K562 (cell line): ENCODE data around the gene NCKAP1. TPM values are rescaled to one million over a fixed set of nuclear protein-coding genes. Genes with fewer than 3 reads are reported as not detected.

ENCODE experiments used
- ATAC-seq: fragments of 200-7000 bp; cut with Tn5 transposase; 3 replicates; pipeline ENCODE4 v1.9.1; 2020; ENCODE audit warnings: moderate library complexity
- BruUV-seq: library from RNA; stranded (reverse); fragments of 400-500 nt; replicated peaks from 2 replicates; lab custom pipeline; 2021; lab: Mats Ljungman, UMichigan
- CTCF ChIA-PET: fragments of 300-600 bp; formaldehyde crosslinking; extraction: SDS; loops from one replicate; lab custom pipeline; 2021; ENCODE audit warnings: low intra/inter-chr PET ratio; lab: Yijun Ruan, JAX
- POLR2A ChIA-PET: fragments of 300-600, 350-650 bp; sonication (Branson Sonifier 250); formaldehyde crosslinking; extraction: SDS; loops from one replicate; lab custom pipeline; 2021; ENCODE audit warnings: antibody characterized with exemption, inconsistent platforms; lab: Yijun Ruan, JAX
- DNase-seq, 4 experiments: peaks; one replicate each; pipeline versions ENCODE4 v3.0.0 to v3.0.0-alpha.2; 2011 to 2018; ENCODE audit warnings: low spot score in 3 of 4, mixed read lengths in 3 of 4; ENCODE audit errors: extremely low read depth in 1 of 4
- FAIRE-seq: peaks from 2 replicates; lab custom pipeline; 2011; peaks lifted over from hg19 to GRCh38; lab: Jason Lieb, UNC
- H2AFZ ChIP-seq: 2 replicates; pipeline ENCODE4 v1.6.0; 2011; ENCODE audit warnings: low read depth, low read length, control low read depth, inconsistent platforms
- H3K27ac ChIP-seq: fragments of 200-600 bp; 3 replicates; pipeline ENCODE4 v1.8.0; 2011; ENCODE audit warnings: low read depth, mild to moderate bottlenecking, control low read depth, inconsistent platforms, low read length, moderate library complexity, mixed read lengths; ENCODE audit errors: extremely low read depth
- H3K27me3 ChIP-seq, 2 experiments: fragments of 300-600 bp in 1 of 2; 2 replicates in 1 of 2; 3 replicates in 1 of 2; pipeline versions ENCODE4 v1.6.0 to v1.8.0; 2011; ENCODE audit warnings: inconsistent platforms in 2 of 2, low read length in 2 of 2, mild to moderate bottlenecking in 1 of 2, mixed read lengths in 1 of 2, moderate library complexity in 1 of 2; ENCODE audit not compliant: control insufficient read depth in 2 of 2, insufficient read depth in 2 of 2
- H3K36me3 ChIP-seq: fragments of 300-600 bp; 3 replicates; pipeline ENCODE4 v1.8.0; 2011; ENCODE audit warnings: mild to moderate bottlenecking, low read length, inconsistent platforms; ENCODE audit not compliant: control insufficient read depth, insufficient read depth
- H3K4me1 ChIP-seq, 2 experiments: fragments of 200-600 bp in 1 of 2; replicated peaks in 1 of 2; 2 replicates in 1 of 2; 3 replicates in 1 of 2; pipeline versions ENCODE4 v1.5.1 to v1.8.0; 2011; ENCODE audit warnings: inconsistent platforms in 2 of 2, low read length in 2 of 2, mild to moderate bottlenecking in 1 of 2, mixed read lengths in 1 of 2, moderate library complexity in 1 of 2; ENCODE audit not compliant: control insufficient read depth in 2 of 2, insufficient read depth in 2 of 2
- H3K4me2 ChIP-seq: 2 replicates; pipeline ENCODE4 v1.6.1; 2011; ENCODE audit warnings: low read length, control low read depth, inconsistent platforms, mixed read lengths; ENCODE audit not compliant: insufficient read depth
- H3K4me3 ChIP-seq: fragments of 200-600 bp; sonication (generic), shearing (Covaris generic); 2 replicates; pipeline ENCODE4 v1.5.1; 2016; ENCODE audit warnings: control low read depth, inconsistent platforms
- H3K79me2 ChIP-seq: fragments of 200-600 bp; 3 replicates; pipeline ENCODE4 v1.8.0; 2011; ENCODE audit warnings: low read length, inconsistent platforms; ENCODE audit not compliant: control insufficient read depth, insufficient read depth
- H3K9ac ChIP-seq, 2 experiments: 2 replicates each; pipeline versions ENCODE4 v1.6.0 to v1.6.1; 2011; ENCODE audit warnings: low read depth in 2 of 2, low read length in 2 of 2, control low read depth in 1 of 2, inconsistent platforms in 1 of 2, mild to moderate bottlenecking in 1 of 2, mixed read lengths in 1 of 2; ENCODE audit not compliant: insufficient read depth in 1 of 2
- H3K9me1 ChIP-seq: one replicate; pipeline ENCODE4 v1.6.0; 2011; ENCODE audit warnings: inconsistent platforms, mild to moderate bottlenecking, low read length, moderate library complexity; ENCODE audit not compliant: control insufficient read depth, insufficient read depth
- H3K9me3 ChIP-seq: replicated peaks from 2 replicates; pipeline ENCODE4 v1.5.1; 2011; ENCODE audit warnings: low read depth, low read length, inconsistent platforms; ENCODE audit not compliant: control insufficient read depth, insufficient read depth
- H4K20me1 ChIP-seq: replicated peaks from 2 replicates; pipeline ENCODE4 v1.6.1; 2011; ENCODE audit warnings: low read length, inconsistent platforms, mixed read lengths; ENCODE audit not compliant: control insufficient read depth, insufficient read depth
- ATF7 ChIP-seq: fragments of 450-650 bp; IDR thresholded peaks from 2 replicates; pipeline ENCODE4 v1.7.1; 2014; ENCODE audit warnings: mild to moderate bottlenecking, moderate library complexity
- CBX5 ChIP-seq: IDR thresholded peaks from 2 replicates; pipeline ENCODE4 v1.6.1; 2014; ENCODE audit warnings: low read depth, borderline replicate concordance
- CTBP1 ChIP-seq: fragments of 450-650 bp; IDR thresholded peaks from 2 replicates; pipeline ENCODE4 v1.6.1; 2016; ENCODE audit warnings: borderline replicate concordance
- EWSR1 ChIP-seq: fragments of 450-650 bp; IDR thresholded peaks from 2 replicates; pipeline ENCODE4 v1.6.1; 2018; ENCODE audit warnings: borderline replicate concordance, mild to moderate bottlenecking, low read depth, moderate library complexity; ENCODE audit not compliant: partially characterized antibody
- GTF2A2 ChIP-seq: IDR thresholded peaks from 2 replicates; pipeline ENCODE4 v1.6.1; 2016; ENCODE audit warnings: mild to moderate bottlenecking, missing genetic modification characterization, missing compliant biosample characterization
- HBP1 ChIP-seq: fragments of 450-650 bp; formaldehyde crosslinking; IDR thresholded peaks from 2 replicates; pipeline ENCODE4 v1.4.0; 2022; ENCODE audit warnings: missing genetic modification characterization
- HDAC2 ChIP-seq: fragments of 450-650 bp; IDR thresholded peaks from 2 replicates; pipeline ENCODE4 v1.6.1; 2016; ENCODE audit warnings: mild to moderate bottlenecking
- POLR2A ChIP-seq: fragments of 450-650 bp; conservative IDR thresholded peaks from 2 replicates; pipeline ENCODE4 v1.6.1; 2016
- RBM22 ChIP-seq: fragments of 200-400 bp; formaldehyde crosslinking; IDR thresholded peaks from 2 replicates; pipeline ENCODE4 v1.6.1; 2018; ENCODE audit warnings: low read length, low read depth; ENCODE audit not compliant: poor library complexity, severe bottlenecking
- SNIP1 ChIP-seq: fragments of 450-650 bp; IDR thresholded peaks from 2 replicates; pipeline ENCODE4 v1.7.1; 2017; ENCODE audit warnings: low read depth, mild to moderate bottlenecking
- TRIM28 ChIP-seq: fragments of 450-650 bp; IDR thresholded peaks from 2 replicates; pipeline ENCODE4 v1.6.1; 2017
- ZHX1 ChIP-seq: fragments of 150-350 bp; conservative IDR thresholded peaks from 2 replicates; pipeline ENCODE4 v1.6.1; 2014; ENCODE audit warnings: low read length
- ZNF133 ChIP-seq: fragments of 250-450 bp; sonication (Bioruptor Pico); IDR thresholded peaks from 2 replicates; pipeline ENCODE4 v1.4.0; 2020; ENCODE audit warnings: mild to moderate bottlenecking
- ZNF41 ChIP-seq: fragments of 250-450 bp; sonication (Bioruptor Pico); conservative IDR thresholded peaks from 2 replicates; pipeline ENCODE4 v1.4.0; 2020; ENCODE audit warnings: mild to moderate bottlenecking
- WGBS: fragments of 100-300 bp; shearing (Covaris generic); methylation state at CpG from one replicate; pipeline ENCODE4 v1.1.6; 2016; ENCODE audit warnings: low coverage, mixed read lengths; ENCODE audit not compliant: insufficient coverage; ENCODE audit errors: missing lambda C conversion rate; 5-methylcytosine and 5-hydroxymethylcytosine counted together
- in situ Hi-C: fragments of 300-500 bp; cut with MboI; formaldehyde crosslinking; loops from 4 replicates; pipeline ENCODE4 v1.15.0; 2018; ENCODE audit warnings: inconsistent platforms, mixed read lengths
- intact Hi-C: fragments of 100-400 bp; cut with micrococcal nuclease; formaldehyde crosslinking; loops from 2 replicates; pipeline ENCODE4 v1.14.2; 2022
- polyA plus RNA-seq, 8 experiments: library from polyadenylated mRNA; depleted of rRNA in 4 of 8; stranded (reverse) in 5 of 8; unstranded in 3 of 8; fragments of >200 nt; fragmentation: Nextera tagmentation in 2 of 8; fragmentation: Illumina TruSeq in 1 of 8; extraction: Ambion mirVana in 2 of 8; extraction: Trizol in 1 of 8; gene quantifications; 2 replicates each; pipeline versions ENCODE4 v1.2.1 to v1.2.3, GENCODE V29; 2011 to 2014; ENCODE audit warnings: inconsistent platforms in 1 of 8, missing spikeins in 1 of 8
- total RNA-seq, 7 experiments: library from RNA; depleted of rRNA in 6 of 7; stranded (reverse); fragments of >200 nt in 6 of 7; fragmentation: Illumina TruSeq in 2 of 7; extraction: Trizol in 2 of 7; gene quantifications; 2 replicates each; pipeline versions ENCODE4 v1.2.1 to v1.2.3, GENCODE V29; 2011 to 2021; ENCODE audit warnings: low replicate concordance in 1 of 7

The NCKAP1 gene
- total and polyA plus RNA-seq, 9 of the 15 experiments (the other 6 are each of a cell fraction or from before 2014, with no cell fraction given): 34.0 to 153 (median 88.7) TPM

GRCh38 chr2:182954789-182955188 lies 83.5 kb downstream of the NCKAP1 start:
- TF ChIP-seq RBM22: peak; percentile 3
- TF ChIP-seq HDAC2: no peak
- TF ChIP-seq CTBP1: no peak
- TF ChIP-seq, all 486 proteins: peak for 1
- ChIA-PET CTCF (no interaction called here), POLR2A (interaction anchor here (1.6 to 2.2 kb wide), 2 partner anchors 8 to 24 kb away, joined by 4 to 6 read pairs; no protein-coding TSS in a partner anchor)
- in situ Hi-C loops (no loop called here), intact Hi-C loops (no loop called here)
- DNase-seq (no peak), ATAC-seq (no peak), FAIRE-seq (no peak)
- Histone ChIP-seq H2AFZ (no peak overlapping the region), H3K9me3 (no peaks in the 10 kb centered on the region), H3K9me1 (no peaks in the 10 kb centered on the region), H3K36me3 (peaks cover 80% of the 10 kb centered on the region), H3K27ac (no peak overlapping the region), H3K27me3 (no peaks in the 10 kb centered on the region), H3K4me2 (no peak overlapping the region), H3K9ac (no peak overlapping the region), H3K4me1 (peaks cover 0 to 3% of the 10 kb centered on the region in 2 experiments; a peak in 2 of 5 replicates), H3K79me2 (0 out of 3 replicates have a peak, but pooled peaks cover 2% of the 10 kb centered on the region), H3K4me3 (no peak overlapping the region), H4K20me1 (no peaks in the 10 kb centered on the region)
- no TSS peak for BruUV-seq

GRCh38 chr2:182952741-182953450 lies 85.4 kb downstream of the NCKAP1 start:
- in situ Hi-C loops: no loop called here
- no peak overlapping the region for H3K4me2 ChIP-seq
- no peaks in the 10 kb centered on the region for H3K27me3 ChIP-seq
- 0 out of 3 replicates have a peak, but pooled peaks cover 2% of the 10 kb centered on the region for H3K79me2 ChIP-seq
- ChIA-PET POLR2A (no interaction called here), CTCF (no interaction called here)
- no peak overlapping the region for H2AFZ ChIP-seq
- H3K4me3 ChIP-seq: no peak overlapping the region
- peaks cover 87% of the 10 kb centered on the region for H3K36me3 ChIP-seq
- H3K27ac ChIP-seq: no peak overlapping the region; the same call in 2 of the 3 replicates
- peaks cover 4 to 17% of the 10 kb centered on the region in 2 experiments; a peak in 4 of 5 replicates for H3K4me1 ChIP-seq
- no peaks in the 10 kb centered on the region for H3K9me3 ChIP-seq
- H3K9me1 ChIP-seq: no peaks in the 10 kb centered on the region
- BruUV-seq: no TSS peak
- FAIRE-seq: no peak
- H3K9ac ChIP-seq: no peak overlapping the region
- 95% methylated on average over 6 of the region's 6 CpGs for WGBS
- ATAC-seq: no peak
- DNase-seq: no peak
- no peaks in the 10 kb centered on the region for H4K20me1 ChIP-seq
- intact Hi-C loops: no loop called here
- TF ChIP-seq SNIP1: no peak
- TF ChIP-seq ZHX1: no peak
- no peak for TF ChIP-seq ZNF41 (CRISPR knock-in tag)
- TF ChIP-seq GTF2A2 (tag): no peak
- TF ChIP-seq ATF7: no peak
- no peak for TF ChIP-seq EWSR1
- no peak for TF ChIP-seq TRIM28
- TF ChIP-seq POLR2A: no peak
- no peak for TF ChIP-seq HBP1 (CRISPR knock-in tag)
- TF ChIP-seq ZNF133 (CRISPR knock-in tag): no peak
- no peak for TF ChIP-seq CBX5
